GM10248 (cell line): ENCODE data around the gene OASL.

ENCODE experiments used
- CTCF ChIA-PET: fragments of 300-600 bp; sonication (Branson Sonifier 250); formaldehyde crosslinking; extraction: SDS; loops from one replicate; lab custom pipeline; 2021; ENCODE audit warnings: antibody characterized with exemption; lab: Yijun Ruan, JAX
- POLR2A ChIA-PET: fragments of 350-650 bp; sonication (Branson Sonifier 250); formaldehyde crosslinking; extraction: SDS; loops from one replicate; lab custom pipeline; 2020; ENCODE audit warnings: antibody characterized with exemption; lab: Yijun Ruan, JAX
- DNase-seq: peaks from one replicate; pipeline ENCODE4 v3.0.0; 2012; ENCODE audit errors: extremely low spot score
- CTCF ChIP-seq: IDR thresholded peaks from 2 replicates; pipeline ENCODE4 v1.5.1; 2012; ENCODE audit warnings: mild to moderate bottlenecking, low read depth; ENCODE audit errors: extremely low read depth, missing control alignments, control extremely low read depth

OASL gene

GRCh38 chr12:121026274-121027045 is 12.6 kb downstream of the OASL start:
- DNase-seq, result no peak
- CTCF ChIA-PET, result interaction anchor here (1.5 to 1.8 kb wide), 2 partner anchors 16 to 33 kb away, joined by 3 to 8 read pairs; no protein-coding TSS in a partner anchor
- POLR2A ChIA-PET, result no interaction called here
- TF ChIP-seq CTCF, result no peak

GRCh38 chr12:121025442-121026226 is 13.4 kb downstream of the OASL start:
- CTCF ChIA-PET, result interaction anchor here (1.2 to 1.5 kb wide), 2 partner anchors 15 to 35 kb away, joined by 3 read pairs; no protein-coding TSS in a partner anchor
- TF ChIP-seq CTCF, result no peak
- POLR2A ChIA-PET, result interaction anchor here (0.6 kb wide), 1 partner anchor 271 kb away, joined by 5 read pairs; no protein-coding TSS in a partner anchor
- no peak for DNase-seq

- POLR2A ChIA-PET, result no interaction called here
- CTCF ChIA-PET, result no interaction called here
Measured at GRCh38 chr12:121023799-121024198, 15.2 kb downstream of the OASL start.

GRCh38 chr12:121022713-121023112 is 16.3 kb downstream of the OASL start:
- POLR2A ChIA-PET, result no interaction called here
- DNase-seq, result no peak

More at GRCh38 chr12:121023799-121024198, 15.2 kb downstream of the OASL start:
- TF ChIP-seq CTCF, result no peak
- DNase-seq, result no peak

GRCh38 chr12:121021754-121022153 is 17.3 kb downstream of the OASL start:
- CTCF ChIA-PET, result interaction anchor here (0.6 kb wide), 1 partner anchor 20 kb away, joined by 4 read pairs; no protein-coding TSS in a partner anchor
- DNase-seq, result no peak
- POLR2A ChIA-PET, result no interaction called here
- TF ChIP-seq CTCF, result no peak

More at GRCh38 chr12:121022713-121023112, 16.3 kb downstream of the OASL start:
- no peak for TF ChIP-seq CTCF
- CTCF ChIA-PET, result no interaction called here
